HEK293 (cell line): ENCODE results near the gene IRAK4.
A peak's percentile ranks its signal among the peaks of the same experiment; 100 is the strongest.

Source experiments
- ATF2 ChIP-seq: fragments of 450-650 bp; formaldehyde crosslinking; IDR thresholded peaks from 2 replicates; pipeline ENCODE4 v1.5.1; 2016; ENCODE audit warnings: missing biosample characterization, missing genetic modification characterization, low read depth
- CTCF ChIP-seq: fragments of 450-650 bp; formaldehyde crosslinking; IDR thresholded peaks from 2 replicates; pipeline ENCODE4 v1.5.1; 2016; ENCODE audit warnings: missing biosample characterization, missing genetic modification characterization
- MEIS1 ChIP-seq: sonication (generic); formaldehyde crosslinking; IDR thresholded peaks from 2 replicates; pipeline ENCODE4 v1.8.1; 2022; ENCODE audit warnings: missing genetic modification reagents, mild to moderate bottlenecking, borderline replicate concordance
- MYNN ChIP-seq: fragments of 450-650 bp; formaldehyde crosslinking; IDR thresholded peaks from 2 replicates; pipeline ENCODE4 v1.5.1; 2016; ENCODE audit warnings: missing biosample characterization, missing genetic modification characterization, borderline replicate concordance
- PBX3 ChIP-seq: sonication (generic); formaldehyde crosslinking; IDR thresholded peaks from 2 replicates; pipeline ENCODE4 v1.8.1; 2022; ENCODE audit warnings: mild to moderate bottlenecking, moderate library complexity, missing genetic modification reagents
- REST ChIP-seq: fragments of 450-650 bp; formaldehyde crosslinking; IDR thresholded peaks from 2 replicates; pipeline ENCODE4 v1.5.1; 2016; ENCODE audit warnings: missing biosample characterization, missing genetic modification characterization
- SP2 ChIP-seq: fragments of 450-650 bp; formaldehyde crosslinking; IDR thresholded peaks from 2 replicates; pipeline ENCODE4 v1.5.1; 2016; ENCODE audit warnings: missing biosample characterization, missing genetic modification characterization
- YY1 ChIP-seq: fragments of 450-650 bp; formaldehyde crosslinking; IDR thresholded peaks from 2 replicates; pipeline ENCODE4 v1.5.1; 2018; ENCODE audit warnings: missing biosample characterization, missing genetic modification characterization
- ZBTB17 ChIP-seq: fragments of 450-650 bp; formaldehyde crosslinking; IDR thresholded peaks from 2 replicates; pipeline ENCODE4 v1.5.1; 2016; ENCODE audit warnings: missing biosample characterization, missing genetic modification characterization
- ZBTB21 ChIP-seq: fragments of 450-650 bp; formaldehyde crosslinking; IDR thresholded peaks from 2 replicates; pipeline ENCODE4 v1.5.1; 2017; ENCODE audit warnings: missing biosample characterization, missing genetic modification characterization
- ZNF24 ChIP-seq: fragments of 450-650 bp; formaldehyde crosslinking; IDR thresholded peaks from 2 replicates; pipeline ENCODE4 v1.5.1; 2016; ENCODE audit warnings: missing biosample characterization, missing genetic modification characterization
- ZNF354C ChIP-seq: fragments of 450-650 bp; formaldehyde crosslinking; IDR thresholded peaks from 2 replicates; pipeline ENCODE4 v1.5.1; 2016; ENCODE audit warnings: missing biosample characterization, missing genetic modification characterization, low read depth, borderline replicate concordance
- TF ChIP-seq, protein P1 (sequence below): fragments of 450-650 bp; formaldehyde crosslinking; IDR thresholded peaks from 2 replicates; pipeline ENCODE4 v1.5.1; 2016; ENCODE audit warnings: missing biosample characterization, missing genetic modification characterization
- TF ChIP-seq, protein P2 (sequence below): fragments of 450-650 bp; formaldehyde crosslinking; IDR thresholded peaks from 2 replicates; pipeline ENCODE4 v1.5.1; 2016; ENCODE audit warnings: missing biosample characterization, missing genetic modification characterization

GRCh38 chr12:43758247-43758727 lies 464 bp upstream of the IRAK4 start:
- TF ChIP-seq CTCF (tag by site-specific recombination) (no peak), PBX3 (CRISPR knock-in tag) (no peak), ZNF354C (no peak), SP2 (tag by site-specific recombination) (no peak), MEIS1 (no peak), REST (tag by site-specific recombination) (0 out of 2 replicates have a peak, but pooled peaks have one; percentile 43), MYNN (no peak), ATF2 (tag by site-specific recombination) (no peak), ZBTB21 (tag by site-specific recombination) (no peak), YY1 (tag by site-specific recombination) (no peak), ZNF24 (tag by site-specific recombination) (no peak), ZBTB17 (tag by site-specific recombination) (no peak)
- TF ChIP-seq, protein P1, sequence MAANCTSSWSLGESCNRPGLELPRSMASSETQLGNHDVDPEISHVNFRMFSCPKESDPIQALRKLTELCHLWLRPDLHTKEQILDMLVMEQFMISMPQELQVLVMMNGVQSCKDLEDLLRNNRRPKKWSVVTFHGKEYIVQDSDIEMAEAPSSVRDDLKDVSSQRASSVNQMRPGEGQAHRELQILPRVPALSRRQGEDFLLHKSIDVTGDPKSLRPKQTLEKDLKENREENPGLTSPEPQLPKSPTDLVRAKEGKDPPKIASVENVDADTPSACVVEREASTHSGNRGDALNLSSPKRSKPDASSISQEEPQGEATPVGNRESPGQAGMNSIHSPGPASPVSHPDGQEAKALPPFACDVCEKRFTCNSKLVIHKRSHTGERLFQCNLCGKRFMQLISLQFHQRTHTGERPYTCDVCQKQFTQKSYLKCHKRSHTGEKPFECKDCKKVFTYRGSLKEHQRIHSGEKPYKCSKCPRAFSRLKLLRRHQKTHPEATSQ (tag by site-specific recombination) = no peak
- TF ChIP-seq, protein P2, sequence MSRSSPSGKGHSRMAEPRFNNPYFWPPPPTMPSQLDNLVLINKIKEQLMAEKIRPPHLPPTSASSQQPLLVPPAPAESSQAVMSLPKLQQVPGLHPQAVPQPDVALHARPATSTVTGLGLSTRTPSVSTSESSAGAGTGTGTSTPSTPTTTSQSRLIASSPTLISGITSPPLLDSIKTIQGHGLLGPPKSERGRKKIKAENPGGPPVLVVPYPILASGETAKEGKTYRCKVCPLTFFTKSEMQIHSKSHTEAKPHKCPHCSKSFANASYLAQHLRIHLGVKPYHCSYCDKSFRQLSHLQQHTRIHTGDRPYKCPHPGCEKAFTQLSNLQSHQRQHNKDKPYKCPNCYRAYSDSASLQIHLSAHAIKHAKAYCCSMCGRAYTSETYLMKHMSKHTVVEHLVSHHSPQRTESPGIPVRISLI (tag by site-specific recombination) = no peak; the same call in 1 of the 2 replicates
